Stimulated activated CD4-positive, alpha-beta T cell treated with anti-CD3 and anti-CD28 coated beads, Interleukin-1b, Interleukin-23, amount 100 ng/mL, for 4 hours (primary cell): Measurements from ENCODE around the gene MXD1.
"Not testable (repeated sequence)": the region's sequence is repeated elsewhere in the genome, so short reads cannot be mapped to it uniquely, and the experiment has no call there.

Experiments used
- DNase-seq, 2 donors: peaks; one replicate each; pipeline ENCODE4 v3.0.0-alpha.2; 2020; ENCODE audit warnings: low read depth in 2 of 2

Gene MXD1

DNA sequence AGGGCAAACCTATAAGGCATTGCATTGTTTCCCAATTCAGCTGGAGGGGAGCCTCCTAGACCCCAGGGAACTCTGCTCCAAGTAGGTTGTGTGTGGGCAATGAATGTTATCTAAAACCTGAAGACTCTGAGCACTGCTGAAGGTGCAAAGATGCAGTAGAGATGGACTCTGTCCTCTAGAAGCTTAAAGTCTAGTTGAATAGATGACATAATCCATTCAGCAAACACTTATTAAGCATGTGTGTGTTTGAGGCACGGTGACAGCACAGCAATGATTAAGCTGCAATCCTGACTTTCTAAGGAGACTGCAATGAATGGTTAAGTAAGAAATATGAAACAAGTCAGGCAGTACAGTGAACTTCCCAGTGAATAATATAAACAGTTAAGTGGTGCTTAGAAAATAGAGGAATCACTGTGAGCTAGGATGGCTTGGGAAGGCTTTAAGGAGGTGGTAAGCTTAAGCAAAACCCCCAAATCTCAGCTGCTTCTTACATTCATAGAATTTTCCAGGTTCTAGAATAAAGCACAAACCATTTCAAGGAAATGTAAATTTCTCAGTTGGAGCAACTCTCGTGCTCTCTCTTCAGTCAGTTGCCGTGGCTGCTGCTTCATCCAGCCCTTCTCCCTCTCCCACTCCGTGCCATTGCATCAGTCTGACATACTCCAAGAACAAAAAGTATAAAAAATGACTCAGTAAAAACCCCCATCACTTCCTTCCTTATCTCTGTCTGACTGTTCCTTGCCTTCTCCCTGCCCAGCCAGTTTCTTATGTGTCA, 19.1 kb downstream of the MXD1 start:
- DNase-seq, result no peak

- no peak for DNase-seq
Measured at GRCh38 chr2:69934614-69934908, 19.7 kb downstream of the MXD1 start.

- no peak for DNase-seq
Measured at GRCh38 chr2:69935011-69935410, 20.1 kb downstream of the MXD1 start.

DNA sequence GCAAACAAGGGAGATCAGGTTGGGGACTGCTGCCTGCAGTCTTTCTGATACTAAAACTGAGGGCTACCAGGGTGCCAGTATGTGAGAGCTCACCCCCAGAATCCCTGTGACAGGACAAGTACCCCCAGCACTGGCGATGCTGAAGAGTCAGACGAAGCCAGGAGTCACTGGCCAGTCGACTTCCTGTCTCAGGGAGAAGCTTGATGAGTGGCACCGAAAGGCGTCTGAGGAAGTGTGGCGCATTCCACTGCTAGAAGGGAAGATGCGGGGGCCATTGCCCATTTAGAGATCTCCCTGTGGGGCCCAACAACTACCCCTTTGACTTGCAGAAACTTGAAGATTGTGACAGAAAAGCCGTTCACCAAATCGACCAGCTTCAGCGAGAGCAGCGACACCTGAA, 22.0 kb downstream of the MXD1 start:
- no peak for DNase-seq

DNA sequence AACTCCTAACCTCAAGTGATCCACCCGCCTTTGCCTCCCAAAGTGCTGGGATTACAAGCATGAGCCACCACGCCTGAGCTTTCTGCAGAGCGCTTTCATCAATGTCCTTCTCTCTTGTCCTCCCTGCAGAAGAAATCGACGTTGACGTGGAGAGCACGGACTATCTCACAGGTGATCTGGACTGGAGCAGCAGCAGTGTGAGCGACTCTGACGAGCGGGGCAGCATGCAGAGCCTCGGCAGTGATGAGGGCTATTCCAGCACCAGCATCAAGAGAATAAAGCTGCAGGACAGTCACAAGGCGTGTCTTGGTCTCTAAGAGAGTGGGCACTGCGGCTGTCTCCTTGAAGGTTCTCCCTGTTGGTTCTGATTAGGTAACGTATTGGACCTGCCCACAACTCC, 23.1 kb downstream of the MXD1 start:
- DNase-seq, result no peak

- no peak for DNase-seq
Measured at GRCh38 chr2:69939722-69940121, 24.8 kb downstream of the MXD1 start.

GRCh38 chr2:69940691-69941090, 25.8 kb downstream of the MXD1 start:
- DNase-seq, result no peak

DNA sequence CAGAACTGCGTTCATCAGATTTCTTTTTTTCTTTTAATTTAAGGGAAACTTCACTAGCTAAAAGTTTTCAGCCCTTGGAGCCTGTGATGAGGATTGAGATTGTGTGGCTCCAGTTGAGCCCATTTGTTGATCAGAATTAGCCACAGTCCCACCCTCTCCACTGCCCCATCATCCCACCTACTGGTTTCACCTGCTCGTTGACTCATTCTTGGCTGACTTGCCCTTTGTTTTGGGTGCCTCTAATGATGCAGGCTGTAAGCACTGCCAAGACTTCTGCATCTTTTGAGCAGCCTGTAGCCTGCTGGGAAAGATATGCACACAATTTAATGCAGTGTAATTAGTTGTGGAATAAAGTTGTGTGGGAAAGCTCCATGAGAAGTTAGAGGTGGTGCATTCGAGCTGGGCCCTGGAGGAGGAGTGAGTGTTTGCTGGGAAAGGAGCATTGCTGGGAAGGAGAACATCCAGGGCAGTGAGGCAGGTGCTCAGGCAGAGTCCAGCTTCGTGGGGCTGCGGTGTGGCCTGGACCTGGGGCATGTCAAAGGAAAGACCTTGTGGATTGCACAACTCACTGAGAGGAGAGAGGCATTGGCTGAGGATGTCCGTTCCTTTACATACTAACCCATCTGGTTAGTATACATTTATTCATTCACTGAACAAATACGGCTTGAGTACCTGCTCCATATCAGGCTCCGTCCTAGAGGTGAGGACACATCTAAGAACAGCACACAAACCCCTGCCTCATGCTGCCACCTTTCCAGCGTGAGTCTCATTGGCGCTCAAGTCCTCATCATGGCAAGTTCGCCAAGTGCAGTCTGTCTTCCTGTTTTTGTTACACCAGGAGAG, 28.3 kb downstream of the MXD1 start:
- DNase-seq, result no peak

- no peak for DNase-seq
Measured at GRCh38 chr2:69943843-69944525, 29.1 kb downstream of the MXD1 start.

- no peak for DNase-seq
Measured at GRCh38 chr2:69944756-69945155, 29.8 kb downstream of the MXD1 start.

- no peak for DNase-seq
Measured at GRCh38 chr2:69945441-69945840, 30.5 kb downstream of the MXD1 start.

DNA sequence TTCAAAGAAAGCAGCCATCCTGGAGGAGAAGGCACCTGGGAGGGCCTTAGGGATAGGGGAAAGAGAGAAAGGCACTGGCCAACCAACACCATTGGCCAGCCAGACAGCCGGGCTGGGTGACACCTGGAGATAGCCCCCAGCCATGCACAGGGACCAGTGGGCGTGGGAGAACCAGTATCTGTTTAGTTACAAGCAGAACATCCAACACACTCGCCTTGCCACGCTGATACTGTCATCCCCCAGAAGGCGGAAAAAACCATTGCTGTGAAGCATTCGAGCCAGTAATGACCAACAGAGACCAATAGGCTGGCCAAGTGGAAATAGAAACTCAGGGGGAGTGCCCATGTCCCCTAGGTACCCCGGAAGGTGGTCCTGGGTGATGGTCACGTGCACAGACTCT, 31.0 kb downstream of the MXD1 start:
- no peak for DNase-seq

GRCh38 chr2:69946351-69947324, 31.7 kb downstream of the MXD1 start:
- DNase-seq, result peak in 1 of 2 donors; percentile 43

- no peak for DNase-seq
Measured at GRCh38 chr2:69947325-69947931, 32.5 kb downstream of the MXD1 start.

GRCh38 chr2:69948032-69948962, 33.4 kb downstream of the MXD1 start:
- DNase-seq, result no peak

GRCh38 chr2:69948963-69949645, 34.2 kb downstream of the MXD1 start:
- no peak for DNase-seq

DNA sequence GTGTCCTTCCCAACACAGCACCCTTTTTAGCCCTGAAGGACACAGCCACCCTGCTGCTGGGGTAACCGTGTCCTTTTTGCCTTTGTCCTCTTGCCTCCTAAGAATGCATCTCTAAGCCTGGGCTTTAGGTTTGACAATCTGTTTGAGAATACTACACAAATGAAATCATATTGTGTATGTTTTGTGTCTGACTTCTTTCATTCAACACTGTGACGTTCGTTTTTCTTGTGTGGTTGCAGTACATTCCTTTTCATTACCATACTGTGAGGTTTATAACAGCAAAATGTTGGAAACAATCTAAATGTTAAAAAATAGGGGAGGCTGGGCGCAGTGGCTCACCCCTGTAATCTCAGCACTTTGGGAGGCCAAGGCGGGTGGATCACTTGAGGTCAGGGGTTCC, 35.3 kb downstream of the MXD1 start:
- no peak for DNase-seq

GRCh38 chr2:69950671-69951070, 35.8 kb downstream of the MXD1 start:
- DNase-seq, result not testable (repeated sequence)

GRCh38 chr2:69952336-69953115, 37.6 kb downstream of the MXD1 start:
- no peak for DNase-seq
